K562 (cell line): ENCODE measurements around the gene LCMT2. TPM values are rescaled to one million over a fixed set of nuclear protein-coding genes. Genes with fewer than 3 reads are reported as not detected.
A peak's percentile ranks its signal among the peaks of the same experiment; 100 is the strongest.

Experiments used
- BCL6 ChIP-seq: fragments of 250-450 bp; sonication (Bioruptor Pico); IDR thresholded peaks from 2 replicates; pipeline ENCODE4 v1.4.0; 2020
- BHLHE40 ChIP-seq: IDR thresholded peaks from 2 replicates; pipeline ENCODE4 v1.6.1; 2011; ENCODE audit warnings: low read length, improper control_type of control experiment
- CBX8 ChIP-seq: fragments of 200-600 bp; sonication (generic); IDR thresholded peaks from 2 replicates; pipeline ENCODE4 v1.6.1; 2012; ENCODE audit warnings: borderline replicate concordance, mixed run types, low read depth, mild to moderate bottlenecking, moderate library complexity, mixed read lengths, low read length, control low read depth, inconsistent platforms; ENCODE audit not compliant: poor library complexity, severe bottlenecking; ENCODE audit errors: extremely low read depth
- CCAR2 ChIP-seq: fragments of 200-400 bp; formaldehyde crosslinking; IDR thresholded peaks from 2 replicates; pipeline ENCODE4 v1.6.1; 2017; ENCODE audit warnings: mild to moderate bottlenecking, low read depth, low read length
- DPF2 ChIP-seq: fragments of 450-650 bp; IDR thresholded peaks from 2 replicates; pipeline ENCODE4 v1.6.1; 2016
- E2F8 ChIP-seq: fragments of 450-650 bp; IDR thresholded peaks from 2 replicates; pipeline ENCODE4 v1.7.1; 2018; ENCODE audit warnings: mild to moderate bottlenecking, low read depth; ENCODE audit not compliant: partially characterized antibody
- ETV1 ChIP-seq: fragments of 450-650 bp; conservative IDR thresholded peaks from 2 replicates; pipeline ENCODE4 v1.6.1; 2016; ENCODE audit warnings: missing genetic modification characterization, control low read depth, low read depth, missing compliant biosample characterization
- HES1 ChIP-seq: fragments of 450-650 bp; IDR thresholded peaks from 2 replicates; pipeline ENCODE4 v1.6.1; 2016; ENCODE audit warnings: low read depth, mild to moderate bottlenecking, moderate library complexity
- IRF2 ChIP-seq: sonication (generic); formaldehyde crosslinking; IDR thresholded peaks from 2 replicates; pipeline ENCODE4 v1.8.1; 2022; ENCODE audit warnings: mild to moderate bottlenecking, missing genetic modification reagents
- LCOR ChIP-seq: sonication (generic); formaldehyde crosslinking; IDR thresholded peaks from 2 replicates; pipeline ENCODE4 v1.8.0; 2022; ENCODE audit warnings: mild to moderate bottlenecking, missing genetic modification reagents
- MAFG ChIP-seq: fragments of 450-650 bp; conservative IDR thresholded peaks from 2 replicates; pipeline ENCODE4 v1.6.1; 2016; ENCODE audit warnings: missing genetic modification characterization, missing compliant biosample characterization
- MCM3 ChIP-seq: fragments of 450-650 bp; IDR thresholded peaks from 2 replicates; pipeline ENCODE4 v1.6.1; 2016
- MTA2 ChIP-seq: fragments of 450-650 bp; IDR thresholded peaks from 2 replicates; pipeline ENCODE4 v1.6.1; 2016; ENCODE audit warnings: low read depth
- OTX1 ChIP-seq: fragments of 450-650 bp; formaldehyde crosslinking; IDR thresholded peaks from 2 replicates; pipeline ENCODE4 v1.4.0; 2022; ENCODE audit warnings: mild to moderate bottlenecking
- POLR2G ChIP-seq: fragments of 200-400 bp; formaldehyde crosslinking; IDR thresholded peaks from 2 replicates; pipeline ENCODE4 v1.6.1; 2017; ENCODE audit warnings: low read depth, mild to moderate bottlenecking, antibody characterized with exemption, low read length, moderate library complexity
- POU5F1 ChIP-seq: fragments of 150-350 bp; IDR thresholded peaks from 2 replicates; pipeline ENCODE4 v1.6.1; 2014; ENCODE audit warnings: borderline replicate concordance, low read length, low read depth, mild to moderate bottlenecking; ENCODE audit not compliant: partially characterized antibody
- PURB ChIP-seq: sonication (generic); formaldehyde crosslinking; IDR thresholded peaks from 2 replicates; pipeline ENCODE4 v1.9.0; 2021; ENCODE audit warnings: low read depth, mild to moderate bottlenecking, missing genetic modification reagents
- RFX5 ChIP-seq: IDR thresholded peaks from 2 replicates; pipeline ENCODE4 v1.6.1; 2011; ENCODE audit warnings: low read depth, mild to moderate bottlenecking, improper control_type of control experiment, low read length
- SETDB1 ChIP-seq: IDR thresholded peaks from one replicate; pipeline ENCODE4 v1.6.1; 2012; ENCODE audit warnings: low read length, control low read depth, inconsistent platforms
- SNRNP70 ChIP-seq: fragments of 200-400 bp; formaldehyde crosslinking; optimal IDR thresholded peaks from 2 replicates; pipeline ENCODE3; 2017; ENCODE audit warnings: low read depth, low read length
- ZBTB26 ChIP-seq: fragments of 450-650 bp; formaldehyde crosslinking; IDR thresholded peaks from 2 replicates; pipeline ENCODE4 v1.4.0; 2022; ENCODE audit warnings: missing genetic modification characterization
- ZNF263 ChIP-seq: sonication (generic); formaldehyde crosslinking; IDR thresholded peaks from 2 replicates; pipeline ENCODE4 v1.8.0; 2022; ENCODE audit warnings: mild to moderate bottlenecking, missing genetic modification reagents, borderline replicate concordance
- ZNF3 ChIP-seq: fragments of 250-450 bp; sonication (Bioruptor Pico); IDR thresholded peaks from 2 replicates; pipeline ENCODE4 v1.5.0; 2021; ENCODE audit warnings: mild to moderate bottlenecking, moderate library complexity
- ZNF717 ChIP-seq: fragments of 250-450 bp; sonication (Bioruptor Pico); IDR thresholded peaks from 2 replicates; pipeline ENCODE4 v1.5.0; 2021
- polyA plus RNA-seq, 8 experiments: library from polyadenylated mRNA; depleted of rRNA in 4 of 8; stranded (reverse) in 5 of 8; unstranded in 3 of 8; fragments of >200 nt; fragmentation: Nextera tagmentation in 2 of 8; fragmentation: Illumina TruSeq in 1 of 8; extraction: Ambion mirVana in 2 of 8; extraction: Trizol in 1 of 8; gene quantifications; 2 replicates each; pipeline versions ENCODE4 v1.2.1 to v1.2.3, GENCODE V29; 2011 to 2014; ENCODE audit warnings: inconsistent platforms in 1 of 8, missing spikeins in 1 of 8
- total RNA-seq, 7 experiments: library from RNA; depleted of rRNA in 6 of 7; stranded (reverse); fragments of >200 nt in 6 of 7; fragmentation: Illumina TruSeq in 2 of 7; extraction: Trizol in 2 of 7; gene quantifications; 2 replicates each; pipeline versions ENCODE4 v1.2.1 to v1.2.3, GENCODE V29; 2011 to 2021; ENCODE audit warnings: low replicate concordance in 1 of 7

Gene LCMT2
- total and polyA plus RNA-seq, 9 of the 15 experiments (the other 6 are each of a cell fraction or from before 2014, with no cell fraction given): 2.5 to 22.3 (median 15.2) TPM

GRCh38 chr15:43329960-43330779 lies at the start of gene LCMT2 (continued):
- TF ChIP-seq SNRNP70 (no peak), RFX5 (no peak), CCAR2 (no peak), BHLHE40 (peak; percentile 55; the same call in 1 of the 2 replicates), DPF2 (no peak; the same call in 1 of the 2 replicates), ZNF3 (CRISPR knock-in tag) (no peak), ZBTB26 (CRISPR knock-in tag) (no peak), IRF2 (no peak), POU5F1 (no peak), OTX1 (CRISPR knock-in tag) (no peak), MCM3 (no peak), POLR2G (peak; percentile 97), LCOR (CRISPR knock-in tag) (peak; percentile 73; the same call in 1 of the 2 replicates), E2F8 (peak; percentile 91), MAFG (tag) (no peak), ZNF717 (CRISPR knock-in tag) (no peak), CBX8 (no peak), ETV1 (peak; percentile 80; the same call in 1 of the 2 replicates), BCL6 (CRISPR knock-in tag) (no peak), MTA2 (no peak), PURB (no peak), HES1 (no peak), ZNF263 (CRISPR knock-in tag) (no peak), SETDB1 (no peak)
